Effector memory CD8-positive, alpha-beta T cell (primary cell): ENCODE data around the gene KRT34.

Experiments
- ATAC-seq: fragments of 150-1000 bp; cut with Tn5 transposase; replicated peaks from 2 replicates; pipeline ENCODE4 v1.10.0; 2021; ENCODE audit warnings: mild to moderate bottlenecking, moderate library complexity
- DNase-seq, 3 experiments: peaks; one replicate each; pipeline ENCODE4 v3.0.0; 2021
- H3K27ac Mint-ChIP-seq, 2 donors: one replicate each; pipeline ENCODE4 v1.8.0; 2022; ENCODE audit warnings: mild to moderate bottlenecking in 2 of 2, mixed read lengths in 2 of 2, moderate library complexity in 2 of 2
- H3K27me3 Mint-ChIP-seq, 2 donors: one replicate each; pipeline ENCODE4 v1.8.0; 2022; ENCODE audit warnings: mixed read lengths in 2 of 2
- H3K36me3 Mint-ChIP-seq: one replicate; pipeline ENCODE4 v1.8.0; 2022; ENCODE audit warnings: mild to moderate bottlenecking, moderate library complexity, mixed read lengths; ENCODE audit not compliant: insufficient read depth
- H3K4me1 Mint-ChIP-seq, 2 donors: one replicate each; pipeline ENCODE4 v1.8.0; 2022; ENCODE audit warnings: low read depth in 2 of 2, mixed read lengths in 2 of 2
- H3K4me3 Mint-ChIP-seq, 2 donors: one replicate each; pipeline ENCODE4 v1.8.0; 2022; ENCODE audit warnings: mild to moderate bottlenecking in 2 of 2, mixed read lengths in 2 of 2, moderate library complexity in 2 of 2
- H3K9me3 Mint-ChIP-seq, 2 donors: one replicate each; pipeline ENCODE4 v1.8.0; 2022; ENCODE audit warnings: mixed read lengths in 2 of 2

KRT34 gene

DNA sequence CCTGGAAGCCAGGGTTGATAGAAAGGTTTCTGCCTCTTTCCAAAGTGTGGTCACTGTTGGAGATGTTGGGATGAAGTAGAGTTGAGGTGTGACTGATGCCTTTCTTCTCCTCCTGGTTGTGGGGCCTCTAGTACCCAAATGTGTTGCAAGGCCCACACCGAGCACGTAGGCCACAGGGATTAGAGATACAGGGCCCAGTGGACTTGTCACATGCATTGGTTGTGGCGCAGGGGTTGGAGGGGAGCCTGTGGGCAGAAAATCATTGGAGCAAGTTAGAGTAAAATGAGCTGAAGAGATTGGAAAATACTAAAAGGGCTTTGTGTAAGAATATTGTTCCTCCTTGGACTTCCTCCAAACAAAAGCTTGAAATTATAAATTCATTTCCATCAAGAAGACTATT lies 36.1 kb downstream of the KRT34 start:
- Mint-ChIP-seq H3K36me3 (peaks cover 5% of the 10 kb centered on the region), H3K27ac (peak overlapping the region in 1 of 2 donors; percentile 23), H3K4me1 (peaks cover 22 to 23% of the 10 kb centered on the region in 2 donors), H3K27me3 (no peaks in the 10 kb centered on the region), H3K9me3 (peaks cover 3 to 10% of the 10 kb centered on the region in 2 donors), H3K4me3 (no peak overlapping the region)
- ATAC-seq (no peak), DNase-seq (no peak)

DNA sequence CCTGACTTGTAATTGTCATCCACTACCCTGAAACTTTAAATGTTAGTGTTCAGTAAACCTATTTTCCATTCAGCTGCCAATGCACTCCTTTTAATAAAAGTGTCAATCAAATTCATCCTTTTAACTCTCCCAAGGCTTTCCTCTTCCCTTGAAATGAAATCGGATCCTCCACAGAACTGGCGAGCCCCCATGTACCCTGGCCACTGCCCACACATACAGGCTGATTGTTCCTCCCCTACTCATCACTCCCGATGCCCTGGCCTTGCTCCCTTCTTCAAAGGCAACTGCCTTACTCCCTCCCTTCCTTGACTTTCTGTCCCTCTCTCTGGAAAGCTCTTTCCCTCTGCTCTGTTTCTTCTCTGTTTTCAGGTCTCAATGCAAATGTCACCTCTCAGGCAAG lies 39.1 kb downstream of the KRT34 start:
- H3K27me3 Mint-ChIP-seq = no peaks in the 10 kb centered on the region
- peaks cover 43 to 49% of the 10 kb centered on the region in 2 donors for H3K4me1 Mint-ChIP-seq
- H3K36me3 Mint-ChIP-seq = peaks cover 20% of the 10 kb centered on the region
- H3K9me3 Mint-ChIP-seq = peaks cover 3 to 10% of the 10 kb centered on the region in 2 donors
- DNase-seq (no peak), ATAC-seq (no peak)
- peak overlapping the region in 1 of 2 donors; percentile 47 for H3K27ac Mint-ChIP-seq
- peak overlapping the region in 1 of 2 donors; percentile 32 for H3K4me3 Mint-ChIP-seq

DNA sequence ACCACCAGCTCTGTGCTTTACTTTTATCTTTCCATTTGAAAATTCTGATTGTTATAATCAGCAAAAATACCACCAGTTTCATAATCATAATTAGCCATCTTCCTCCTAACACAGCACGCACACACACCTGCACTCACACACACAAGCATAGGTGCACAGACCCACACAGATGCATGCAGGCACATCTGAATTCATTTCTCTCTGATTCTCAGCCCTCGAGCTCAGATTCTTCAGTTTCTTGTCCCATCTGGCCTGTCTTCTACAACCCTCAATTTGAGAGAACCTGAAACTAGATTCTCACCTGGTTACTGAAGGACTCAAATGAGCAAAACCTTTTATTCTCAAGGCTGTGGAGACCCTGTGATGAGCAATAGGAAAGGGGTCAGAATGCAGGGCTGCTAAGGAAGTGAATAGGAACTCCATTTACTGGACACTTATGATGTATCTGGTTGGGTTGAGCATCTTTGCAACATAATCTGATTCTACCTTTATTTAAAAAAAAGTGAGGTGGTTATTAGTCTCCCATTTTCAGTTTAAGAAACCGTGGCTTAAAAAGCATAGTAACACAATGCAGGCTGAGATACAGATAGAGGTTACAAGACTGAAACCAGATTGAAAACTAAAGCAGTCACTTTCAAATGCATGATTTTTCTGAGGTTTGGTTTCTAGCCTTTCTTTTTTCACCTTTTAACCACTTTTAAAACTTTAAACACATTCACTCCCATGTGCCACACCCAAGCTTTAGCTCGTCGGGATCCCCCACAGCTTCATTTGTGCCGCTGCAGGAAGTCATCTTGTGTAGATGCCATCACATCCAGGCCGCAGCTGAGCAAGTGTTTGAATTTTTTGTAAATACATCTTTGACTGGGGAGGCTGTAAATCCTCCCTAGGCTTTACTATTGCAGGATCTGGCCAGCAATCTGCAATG lies 40.9 kb downstream of the KRT34 start:
- H3K4me3 Mint-ChIP-seq = peak overlapping the region; percentile 66 to 85
- H3K27ac Mint-ChIP-seq = peak overlapping the region; percentile 92 to 99
- H3K36me3 Mint-ChIP-seq = peaks cover 20% of the 10 kb centered on the region
- peak; percentile 59 to 62 (median 62) for DNase-seq
- peak; percentile 60 for ATAC-seq
- peaks cover 45 to 51% of the 10 kb centered on the region in 2 donors for H3K4me1 Mint-ChIP-seq
- H3K9me3 Mint-ChIP-seq = peaks cover 3 to 10% of the 10 kb centered on the region in 2 donors
- H3K27me3 Mint-ChIP-seq = no peaks in the 10 kb centered on the region

DNA sequence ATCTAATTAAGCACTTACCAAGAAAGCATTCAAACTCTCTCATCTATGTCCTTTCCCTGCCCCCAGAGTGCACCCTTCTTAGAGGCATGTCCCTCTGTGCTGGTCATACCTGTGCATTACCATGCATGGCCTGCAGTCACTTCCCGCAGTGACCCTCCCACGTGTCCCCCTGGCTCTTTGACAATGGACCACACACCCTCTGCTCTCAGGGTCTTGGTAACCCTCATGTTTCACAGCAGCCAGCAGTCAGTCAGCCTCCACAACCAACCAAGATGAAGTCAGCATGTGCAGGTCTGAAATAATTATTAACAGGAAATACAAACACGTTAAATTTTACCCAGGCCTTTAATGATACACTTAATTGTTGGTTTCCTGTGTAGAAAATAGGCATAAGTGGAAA lies 41.6 kb downstream of the KRT34 start:
- peak overlapping the region; percentile 92 to 99 for H3K27ac Mint-ChIP-seq
- peaks cover 20% of the 10 kb centered on the region for H3K36me3 Mint-ChIP-seq
- H3K4me3 Mint-ChIP-seq = peak overlapping the region; percentile 66 to 85
- no peaks in the 10 kb centered on the region for H3K27me3 Mint-ChIP-seq
- ATAC-seq = no peak
- no peak for DNase-seq
- H3K4me1 Mint-ChIP-seq = peaks cover 52 to 58% of the 10 kb centered on the region in 2 donors
- H3K9me3 Mint-ChIP-seq = peaks cover 3 to 10% of the 10 kb centered on the region in 2 donors

DNA sequence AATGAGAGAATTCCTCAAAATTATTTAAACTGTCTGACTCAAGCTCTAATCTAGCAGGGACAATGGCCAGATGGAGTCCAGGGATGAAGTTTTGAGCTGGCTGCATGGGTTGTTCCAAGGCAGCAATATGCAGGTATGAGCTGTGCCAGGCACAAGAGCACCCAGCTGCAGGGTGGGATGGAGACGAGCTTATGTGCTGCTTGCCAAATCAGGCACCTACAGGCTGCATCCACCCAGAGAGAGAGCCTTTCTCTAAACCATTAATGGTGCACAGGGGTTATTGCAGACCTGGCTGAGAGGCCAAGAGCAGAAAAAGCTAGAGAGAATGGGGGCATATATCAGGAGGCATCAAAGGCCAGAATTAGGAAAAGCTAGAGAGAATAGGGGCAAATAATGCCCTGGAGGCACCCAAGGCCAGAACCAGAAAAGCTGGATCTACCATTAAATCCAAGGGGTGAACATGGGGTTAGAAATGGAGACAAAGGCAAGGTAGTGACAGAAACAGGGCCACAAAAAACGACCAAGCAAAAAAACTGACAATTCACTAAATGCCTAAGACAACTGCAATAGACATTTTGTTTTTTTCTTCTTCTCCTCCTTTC lies 42.4 kb downstream of the KRT34 start:
- DNase-seq (no peak), ATAC-seq (no peak)
- peak overlapping the region; percentile 92 to 99 for H3K27ac Mint-ChIP-seq
- peaks cover 60 to 67% of the 10 kb centered on the region in 2 donors for H3K4me1 Mint-ChIP-seq
- H3K4me3 Mint-ChIP-seq = peak overlapping the region; percentile 66 to 85
- H3K27me3 Mint-ChIP-seq = no peaks in the 10 kb centered on the region
- H3K9me3 Mint-ChIP-seq = peaks cover 3 to 10% of the 10 kb centered on the region in 2 donors
- H3K36me3 Mint-ChIP-seq = peaks cover 20% of the 10 kb centered on the region

DNA sequence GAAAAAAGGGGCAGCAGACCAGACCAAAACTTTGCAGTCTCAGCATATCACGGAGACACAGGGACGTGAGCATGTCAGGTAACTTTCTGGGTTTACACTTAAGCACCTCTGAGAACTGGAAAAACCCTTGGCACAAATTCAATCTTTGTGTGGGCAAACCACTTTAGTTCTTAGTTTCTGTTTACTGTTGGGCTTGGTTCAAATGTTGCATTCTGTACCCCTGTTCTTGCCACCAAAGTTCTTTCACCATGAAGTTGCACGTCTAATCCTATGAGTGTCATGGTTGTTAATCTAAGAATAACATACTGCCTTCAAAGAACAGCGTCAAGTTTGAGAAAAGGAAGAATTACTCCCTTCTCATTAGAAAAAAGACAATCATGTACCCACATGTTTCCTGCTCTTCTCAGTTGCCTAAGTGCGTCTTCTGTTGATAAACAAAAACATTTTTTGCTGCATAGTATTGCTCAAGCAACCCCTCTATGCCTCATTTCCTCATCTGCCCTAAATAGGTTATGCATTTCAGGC lies 43.1 kb downstream of the KRT34 start:
- ATAC-seq = peak; percentile 75
- peak overlapping the region; percentile 92 to 99 for H3K27ac Mint-ChIP-seq
- peak; percentile 60 to 63 (median 62) for DNase-seq
- peaks cover 65 to 72% of the 10 kb centered on the region in 2 donors for H3K4me1 Mint-ChIP-seq
- peaks cover 20% of the 10 kb centered on the region for H3K36me3 Mint-ChIP-seq
- peak overlapping the region; percentile 66 to 85 for H3K4me3 Mint-ChIP-seq
- peaks cover 3 to 10% of the 10 kb centered on the region in 2 donors for H3K9me3 Mint-ChIP-seq
- no peaks in the 10 kb centered on the region for H3K27me3 Mint-ChIP-seq

DNA sequence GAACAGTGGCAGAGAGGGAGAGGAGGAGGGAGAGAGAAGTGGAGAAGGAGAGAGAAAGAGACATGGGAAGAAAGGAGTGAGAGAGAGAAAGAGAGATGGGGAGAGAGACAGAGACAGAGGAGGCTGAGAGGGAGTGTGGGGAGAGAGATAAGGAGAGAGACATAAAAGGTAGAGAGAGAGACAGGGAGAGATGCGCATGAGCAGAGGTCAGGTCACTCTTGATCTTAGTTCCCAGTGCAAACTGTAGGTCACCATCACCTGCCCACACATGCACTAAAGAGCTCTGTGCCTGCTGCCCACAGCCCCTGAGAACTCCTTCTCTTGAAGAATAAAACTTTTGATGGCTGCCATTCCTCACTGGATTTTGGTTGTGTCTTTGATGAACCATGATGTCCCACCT lies 46.4 kb downstream of the KRT34 start:
- ATAC-seq (no peak), DNase-seq (no peak)
- no peaks in the 10 kb centered on the region for H3K9me3 Mint-ChIP-seq
- peak overlapping the region; percentile 71 to 74 for H3K4me3 Mint-ChIP-seq
- no peaks in the 10 kb centered on the region for H3K27me3 Mint-ChIP-seq
- peaks cover 57 to 58% of the 10 kb centered on the region in 2 donors for H3K4me1 Mint-ChIP-seq
- peak overlapping the region; percentile 90 to 93 for H3K27ac Mint-ChIP-seq
- peaks cover 15% of the 10 kb centered on the region for H3K36me3 Mint-ChIP-seq

DNA sequence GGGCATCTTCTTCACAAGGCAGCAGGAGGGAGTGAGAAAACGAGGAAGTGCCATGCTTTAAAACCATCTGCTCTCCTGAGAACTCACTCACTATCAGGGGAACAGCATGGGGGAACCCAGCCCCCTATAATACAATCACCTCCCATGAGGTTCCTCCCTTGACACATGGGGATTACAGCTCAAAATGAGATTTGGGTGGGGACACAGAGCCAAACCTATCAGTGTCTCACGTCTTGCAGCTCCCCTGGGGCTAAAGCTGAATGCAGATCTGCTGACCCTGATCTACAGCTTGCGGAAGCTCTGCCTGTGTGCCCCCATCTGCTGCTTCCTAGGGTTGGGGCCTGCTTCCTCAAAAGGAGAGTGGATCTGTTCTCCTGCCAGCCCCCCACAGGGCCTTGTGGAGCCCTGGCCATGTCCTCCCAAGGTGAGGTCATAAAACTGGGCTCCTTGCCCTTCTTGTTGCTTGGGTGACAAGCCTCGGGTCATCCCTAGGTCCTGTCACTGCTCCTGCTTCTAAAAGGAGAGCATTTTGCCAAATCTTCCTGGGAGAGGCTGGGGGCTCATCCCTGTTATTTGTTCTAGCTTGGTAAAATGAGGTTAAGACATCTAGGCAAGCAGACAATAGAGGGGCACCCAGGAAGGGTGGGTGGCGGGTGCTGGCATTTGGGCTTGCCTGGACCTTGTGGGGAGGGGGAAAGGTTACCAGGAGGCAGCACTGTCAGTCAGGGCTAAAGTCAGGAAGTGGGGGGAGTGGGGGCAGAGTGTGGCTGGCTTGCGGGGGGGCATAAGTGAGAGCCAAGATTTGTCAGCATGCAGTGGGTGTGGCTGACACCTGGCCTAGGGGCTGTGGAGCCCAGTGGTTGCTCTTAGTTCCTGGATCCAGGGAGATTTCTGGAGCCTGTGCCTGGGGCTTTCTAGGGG lies 47.5 kb downstream of the KRT34 start:
- Mint-ChIP-seq H3K4me1 (peaks cover 46 to 47% of the 10 kb centered on the region in 2 donors), H3K4me3 (peak overlapping the region; percentile 71 to 74), H3K36me3 (peaks cover 14% of the 10 kb centered on the region), H3K27ac (peak overlapping the region; percentile 90 to 93), H3K27me3 (no peaks in the 10 kb centered on the region), H3K9me3 (no peaks in the 10 kb centered on the region)
- ATAC-seq = no peak
- DNase-seq = peak in 2 of 3 experiments; percentile 27 to 28

DNA sequence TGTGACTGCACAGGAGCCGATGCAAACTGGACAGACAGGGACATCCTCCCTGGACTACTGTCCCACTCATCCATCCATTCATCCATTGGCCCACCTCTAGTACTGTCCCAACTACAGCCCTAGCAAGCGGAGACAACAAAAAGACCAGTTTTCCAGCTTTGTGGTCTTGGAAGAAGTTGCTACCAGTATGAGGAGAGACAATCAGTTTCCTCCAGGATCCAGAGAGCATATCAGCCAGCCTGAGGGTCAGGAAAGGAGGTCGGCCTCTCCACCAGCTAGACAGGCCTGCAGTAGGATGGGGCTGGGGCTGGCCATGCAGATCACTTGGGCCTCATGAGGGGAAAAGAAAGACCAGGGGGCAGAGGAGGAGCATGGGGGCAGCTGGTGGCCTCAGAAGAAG lies 48.3 kb downstream of the KRT34 start:
- ATAC-seq (no peak), DNase-seq (no peak)
- peak overlapping the region; percentile 5 to 50 for H3K4me3 Mint-ChIP-seq
- H3K36me3 Mint-ChIP-seq = peaks cover 6% of the 10 kb centered on the region
- peaks cover 39% of the 10 kb centered on the region in 2 donors for H3K4me1 Mint-ChIP-seq
- no peaks in the 10 kb centered on the region for H3K27me3 Mint-ChIP-seq
- H3K27ac Mint-ChIP-seq = peak overlapping the region; percentile 31 to 61
- no peaks in the 10 kb centered on the region for H3K9me3 Mint-ChIP-seq

DNA sequence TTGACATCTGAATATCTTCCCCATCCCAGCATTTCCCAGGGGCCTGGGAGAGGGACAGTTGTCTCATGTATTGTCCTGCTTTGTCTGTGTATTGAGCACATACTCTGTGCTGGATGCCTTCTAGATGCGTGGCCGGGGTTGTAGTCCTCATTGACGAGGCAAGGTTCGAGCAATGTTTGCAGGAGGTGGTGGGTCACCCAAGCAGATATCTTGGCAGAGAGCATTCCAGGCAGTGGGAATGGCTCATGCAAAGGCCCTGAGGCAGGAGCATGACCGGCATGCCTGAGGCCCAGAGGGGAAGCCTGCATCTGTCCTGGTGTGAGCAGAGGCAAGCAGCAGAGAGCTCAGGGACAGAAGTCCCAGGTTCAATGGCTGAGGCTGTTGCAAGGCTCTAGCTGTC lies 49.0 kb downstream of the KRT34 start:
- no peaks in the 10 kb centered on the region for H3K27me3 Mint-ChIP-seq
- peak overlapping the region in 1 of 2 donors; percentile 31 for H3K27ac Mint-ChIP-seq
- peaks cover 39 to 43% of the 10 kb centered on the region in 2 donors for H3K4me1 Mint-ChIP-seq
- ATAC-seq (no peak), DNase-seq (no peak)
- no peaks in the 10 kb centered on the region for H3K9me3 Mint-ChIP-seq
- peak overlapping the region in 1 of 2 donors; percentile 5 for H3K4me3 Mint-ChIP-seq
- no peaks in the 10 kb centered on the region for H3K36me3 Mint-ChIP-seq

DNA sequence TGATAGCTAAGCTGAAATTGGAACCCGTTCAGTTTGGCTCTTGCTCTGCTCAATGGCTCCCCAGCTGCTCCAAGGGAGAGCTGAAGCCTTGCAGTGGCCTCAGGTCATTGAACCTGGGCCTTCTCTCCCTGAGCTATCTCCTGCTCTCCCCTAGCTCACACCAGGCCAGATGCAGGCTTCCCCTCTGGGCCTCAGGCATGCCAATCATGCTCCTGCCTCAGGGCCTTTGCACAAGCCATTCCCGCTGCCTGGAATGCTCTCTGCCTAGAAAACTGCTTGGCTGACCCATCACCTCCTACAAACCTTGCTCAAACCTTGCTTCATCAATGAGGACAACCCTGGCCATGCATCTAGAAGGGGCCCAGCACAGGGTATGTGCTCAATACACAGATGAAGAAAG lies 49.9 kb downstream of the KRT34 start:
- Mint-ChIP-seq H3K9me3 (no peaks in the 10 kb centered on the region), H3K27ac (peak overlapping the region; percentile 31 to 42), H3K4me1 (peaks cover 39 to 46% of the 10 kb centered on the region in 2 donors), H3K36me3 (no peaks in the 10 kb centered on the region), H3K27me3 (no peaks in the 10 kb centered on the region), H3K4me3 (no peak overlapping the region)
- DNase-seq (no peak), ATAC-seq (no peak)

DNA sequence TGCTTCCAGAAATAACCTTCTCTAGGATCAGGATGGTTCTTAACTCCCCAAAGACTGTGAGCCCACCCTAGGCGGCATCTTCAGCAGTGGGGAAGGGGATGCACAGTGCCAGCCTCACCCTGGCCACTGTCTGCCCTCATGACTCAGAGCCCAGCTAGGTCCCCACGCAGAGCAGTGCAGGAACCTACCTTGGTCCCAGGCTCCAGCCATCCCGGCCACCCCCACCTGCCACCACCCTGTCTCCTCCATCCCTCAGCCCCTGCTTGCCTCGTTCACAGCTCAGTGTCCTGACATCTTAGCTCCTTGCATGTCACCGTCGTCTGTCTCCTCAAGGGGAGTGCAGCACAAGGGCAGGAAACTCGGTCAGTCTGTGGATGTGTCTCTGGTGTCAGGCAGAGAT lies 50.5 kb downstream of the KRT34 start:
- H3K36me3 Mint-ChIP-seq = no peaks in the 10 kb centered on the region
- H3K27ac Mint-ChIP-seq = no peak overlapping the region

More for the DNA sequence above, 50.5 kb downstream of the KRT34 start:
- Mint-ChIP-seq H3K4me1 (peaks cover 39 to 53% of the 10 kb centered on the region in 2 donors), H3K9me3 (no peaks in the 10 kb centered on the region), H3K4me3 (no peak overlapping the region), H3K27me3 (no peaks in the 10 kb centered on the region)
- no peak for DNase-seq
- no peak for ATAC-seq
